A673 (cell line): ENCODE measurements around the gene NFATC4.

ENCODE experiments used
- EZH2 ChIP-seq: fragments of 200-600 bp; sonication (generic); IDR thresholded peaks from 2 replicates; pipeline ENCODE4 v1.6.1; 2017; ENCODE audit warnings: borderline replicate concordance, low read depth, mild to moderate bottlenecking, mixed read lengths, antibody characterized with exemption, low read length; ENCODE audit not compliant: poor library complexity, severe bottlenecking
- TF ChIP-seq, protein P1 (sequence below): fragments of 300-800, 200-600 bp; sonication (generic); conservative IDR thresholded peaks from 2 replicates; pipeline ENCODE4 v1.5.1; 2017; ENCODE audit warnings: low read depth, mild to moderate bottlenecking, antibody characterized with exemption, low read length, moderate library complexity, mixed read lengths

GRCh38 chr14:24415421-24416253 lies 47.7 kb downstream of the NFATC4 start:
- TF ChIP-seq, protein P1, sequence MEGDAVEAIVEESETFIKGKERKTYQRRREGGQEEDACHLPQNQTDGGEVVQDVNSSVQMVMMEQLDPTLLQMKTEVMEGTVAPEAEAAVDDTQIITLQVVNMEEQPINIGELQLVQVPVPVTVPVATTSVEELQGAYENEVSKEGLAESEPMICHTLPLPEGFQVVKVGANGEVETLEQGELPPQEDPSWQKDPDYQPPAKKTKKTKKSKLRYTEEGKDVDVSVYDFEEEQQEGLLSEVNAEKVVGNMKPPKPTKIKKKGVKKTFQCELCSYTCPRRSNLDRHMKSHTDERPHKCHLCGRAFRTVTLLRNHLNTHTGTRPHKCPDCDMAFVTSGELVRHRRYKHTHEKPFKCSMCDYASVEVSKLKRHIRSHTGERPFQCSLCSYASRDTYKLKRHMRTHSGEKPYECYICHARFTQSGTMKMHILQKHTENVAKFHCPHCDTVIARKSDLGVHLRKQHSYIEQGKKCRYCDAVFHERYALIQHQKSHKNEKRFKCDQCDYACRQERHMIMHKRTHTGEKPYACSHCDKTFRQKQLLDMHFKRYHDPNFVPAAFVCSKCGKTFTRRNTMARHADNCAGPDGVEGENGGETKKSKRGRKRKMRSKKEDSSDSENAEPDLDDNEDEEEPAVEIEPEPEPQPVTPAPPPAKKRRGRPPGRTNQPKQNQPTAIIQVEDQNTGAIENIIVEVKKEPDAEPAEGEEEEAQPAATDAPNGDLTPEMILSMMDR: no peak
- no peak for TF ChIP-seq EZH2
